H1 (cell line): ENCODE results near the gene KCNMA1.

ENCODE experiments used
- BCL11A ChIP-seq, 2 experiments: IDR thresholded peaks; one replicate each; pipeline ENCODE4 v1.6.1; 2011; ENCODE audit warnings: low read depth in 2 of 2, low read length in 2 of 2, mild to moderate bottlenecking in 2 of 2
- JUND ChIP-seq: IDR thresholded peaks from 2 replicates; pipeline ENCODE4 v1.6.1; 2011; ENCODE audit warnings: mild to moderate bottlenecking, improper control_type of control experiment, low read length
- POLR2A ChIP-seq, 2 experiments: IDR thresholded peaks; 1 replicate in 1 of 2; 2 replicates in 1 of 2; pipeline ENCODE4 v1.6.1; 2011; ENCODE audit warnings: low read depth in 2 of 2, low read length in 2 of 2, mild to moderate bottlenecking in 2 of 2; ENCODE audit errors: control extremely low read depth in 1 of 2
- RNF2 ChIP-seq: fragments of 200-900, 300-1000 bp; sonication (generic); IDR thresholded peaks from 2 replicates; pipeline ENCODE4 v1.7.1; 2016; ENCODE audit warnings: borderline replicate concordance, low read depth, mild to moderate bottlenecking, antibody characterized with exemption, low read length; ENCODE audit not compliant: poor library complexity, severe bottlenecking; ENCODE audit errors: missing control alignments
- SIN3A ChIP-seq, 2 experiments: IDR thresholded peaks in 1 of 2; conservative IDR thresholded peaks in 1 of 2; 2 replicates each; pipeline ENCODE4 v1.6.1; 2011 to 2012; ENCODE audit warnings: low read length in 2 of 2, improper control_type of control experiment in 1 of 2, low read depth in 1 of 2, mild to moderate bottlenecking in 1 of 2
- SP1 ChIP-seq: IDR thresholded peaks from 2 replicates; pipeline ENCODE4 v1.6.1; 2011; ENCODE audit warnings: low read depth, low read length
- YY1 ChIP-seq: IDR thresholded peaks from 2 replicates; pipeline ENCODE4 v1.6.1; 2011; ENCODE audit warnings: low read depth, mild to moderate bottlenecking, low read length
- TF ChIP-seq, protein P1 (sequence below), 3 experiments: IDR thresholded peaks; 1 replicate in 2 of 3; 2 replicates in 1 of 3; pipeline versions ENCODE4 v1.5.1 to v1.6.1; 2011; ENCODE audit warnings: low read length in 3 of 3, mild to moderate bottlenecking in 3 of 3, inconsistent platforms in 2 of 3, low read depth in 1 of 3, moderate library complexity in 1 of 3; ENCODE audit not compliant: insufficient read depth in 1 of 3; ENCODE audit errors: control extremely low read depth in 1 of 3

- TF ChIP-seq, protein P1, sequence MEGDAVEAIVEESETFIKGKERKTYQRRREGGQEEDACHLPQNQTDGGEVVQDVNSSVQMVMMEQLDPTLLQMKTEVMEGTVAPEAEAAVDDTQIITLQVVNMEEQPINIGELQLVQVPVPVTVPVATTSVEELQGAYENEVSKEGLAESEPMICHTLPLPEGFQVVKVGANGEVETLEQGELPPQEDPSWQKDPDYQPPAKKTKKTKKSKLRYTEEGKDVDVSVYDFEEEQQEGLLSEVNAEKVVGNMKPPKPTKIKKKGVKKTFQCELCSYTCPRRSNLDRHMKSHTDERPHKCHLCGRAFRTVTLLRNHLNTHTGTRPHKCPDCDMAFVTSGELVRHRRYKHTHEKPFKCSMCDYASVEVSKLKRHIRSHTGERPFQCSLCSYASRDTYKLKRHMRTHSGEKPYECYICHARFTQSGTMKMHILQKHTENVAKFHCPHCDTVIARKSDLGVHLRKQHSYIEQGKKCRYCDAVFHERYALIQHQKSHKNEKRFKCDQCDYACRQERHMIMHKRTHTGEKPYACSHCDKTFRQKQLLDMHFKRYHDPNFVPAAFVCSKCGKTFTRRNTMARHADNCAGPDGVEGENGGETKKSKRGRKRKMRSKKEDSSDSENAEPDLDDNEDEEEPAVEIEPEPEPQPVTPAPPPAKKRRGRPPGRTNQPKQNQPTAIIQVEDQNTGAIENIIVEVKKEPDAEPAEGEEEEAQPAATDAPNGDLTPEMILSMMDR (IDR thresholded peaks at IDR 0.05; ENCODE audit: control extremely low read depth in 1 of 3, insufficient read depth in 1 of 3, low read depth in 1 of 3, low read length in 3 of 3): no peak
- TF ChIP-seq POLR2A (IDR thresholded peaks at IDR 0.05; ENCODE audit: control extremely low read depth in 1 of 2, low read depth in 2 of 2, low read length in 2 of 2): no peak
- no peak for TF ChIP-seq RNF2
- no peak for TF ChIP-seq YY1
- TF ChIP-seq SP1: no peak
- no peak for TF ChIP-seq BCL11A (IDR thresholded peaks at IDR 0.05; ENCODE audit: low read depth in 2 of 2, low read length in 2 of 2)
- TF ChIP-seq JUND: no peak
- no peak for TF ChIP-seq SIN3A (conservative IDR thresholded peaks at IDR 0.05 in 1 of 2, IDR thresholded peaks at IDR 0.05 in 1 of 2; ENCODE audit: low read depth in 1 of 2, low read length in 2 of 2)
Measured at GRCh38 chr10:76954838-76955237, 682.8 kb downstream of the KCNMA1 start.
